Skin of body (tissue), 2 donors: Measurements from ENCODE around the gene LRRC47. TPM values are rescaled to one million over a fixed set of nuclear protein-coding genes. Genes with fewer than 3 reads are reported as not detected.

Experiments used
- DNase-seq: peaks from one replicate; lab custom pipeline; 2025; lab: John Stamatoyannopoulos, UW
- total RNA-seq: library from RNA; depleted of rRNA; stranded (reverse); fragments of >200 nt; gene quantifications from one replicate; pipeline ENCODE4 v1.2.3, GENCODE V29; 2014

LRRC47 gene
- total RNA-seq, 1 donor from 2014 or later = 24.4 TPM

DNA sequence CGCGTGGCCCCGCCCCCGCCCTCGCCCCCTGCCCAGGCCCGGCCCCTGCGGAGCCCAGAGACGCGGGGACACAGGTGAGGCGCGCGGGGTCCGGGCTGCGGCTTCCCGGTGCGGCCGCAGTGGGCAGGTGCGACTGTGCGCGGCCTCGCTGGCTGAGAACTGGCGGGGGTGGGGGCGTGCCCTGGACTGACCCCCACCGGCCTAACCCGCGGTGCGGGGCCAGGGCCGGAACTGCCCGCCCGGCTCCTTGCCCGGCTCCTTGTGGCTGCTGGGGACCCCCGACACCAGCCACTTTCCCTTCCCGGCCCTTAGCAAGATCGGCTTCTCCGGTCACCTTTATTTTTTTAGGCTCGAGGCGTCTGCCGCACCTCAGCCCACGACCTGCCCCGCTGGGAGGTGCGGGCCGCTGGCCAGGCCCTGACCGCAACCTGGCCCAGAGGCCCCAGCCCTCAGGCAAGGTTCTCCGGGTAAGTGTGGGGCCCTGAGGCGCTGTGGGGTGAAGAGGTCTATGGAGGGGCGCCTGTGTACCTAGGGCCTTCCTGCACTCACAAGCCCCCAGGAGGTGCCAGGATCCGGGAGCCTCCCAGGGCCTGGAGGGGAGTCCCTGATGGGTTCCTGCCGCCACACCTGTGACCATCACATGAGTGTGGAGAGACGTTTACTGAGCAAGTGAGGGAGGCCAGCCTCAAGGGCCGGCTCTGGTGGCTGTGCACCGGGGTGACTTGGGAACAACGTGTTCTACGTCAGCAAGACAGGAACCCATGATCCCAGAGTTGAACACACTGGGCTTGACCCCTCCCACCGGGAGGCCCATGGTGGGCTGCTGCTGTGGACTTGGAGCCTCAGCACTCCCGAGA, 23.4 kb downstream of the LRRC47 start, which contains the start of gene SMIM1:
TSS of gene SMIM1 (plus strand) at position 35 of the 857 bp plus-strand sequence. CDS start 2,625 bp downstream, outside the sequence.
- DNase-seq = no peak

DNA sequence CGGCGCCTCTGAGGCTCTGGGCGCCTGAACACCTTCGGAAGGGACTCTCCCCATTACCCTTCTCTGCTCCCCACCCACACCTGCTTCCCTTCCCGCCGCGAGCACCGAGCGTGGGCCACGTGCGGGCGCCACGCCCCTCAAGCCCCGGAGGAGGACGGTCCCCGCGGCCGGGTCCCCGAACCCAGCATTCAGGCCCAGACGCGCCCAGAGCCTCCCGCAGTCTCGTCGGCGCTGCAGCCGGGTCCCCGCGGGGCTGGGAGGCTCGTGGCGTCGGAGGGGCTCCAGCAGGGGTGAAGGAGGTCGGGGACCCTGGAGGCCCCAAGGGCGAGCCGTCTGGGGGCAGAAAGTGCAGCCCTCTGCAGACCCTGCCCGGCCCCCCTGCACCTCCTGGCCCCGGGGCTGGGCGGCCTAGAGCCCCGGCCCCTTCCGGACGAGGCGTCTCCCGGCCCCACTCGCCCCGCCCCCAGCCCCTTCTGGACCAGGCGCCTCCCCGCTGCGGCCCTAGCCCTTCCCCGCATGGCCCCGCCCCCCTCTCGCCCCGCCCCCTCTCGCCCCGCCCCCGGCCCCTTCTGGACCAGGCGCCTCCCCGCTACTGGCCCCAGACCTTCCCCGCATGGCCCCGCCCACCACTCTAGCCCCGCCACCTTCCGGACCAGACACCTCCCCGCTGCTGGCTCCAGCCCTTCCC, 24.1 kb downstream of the LRRC47 start:
- DNase-seq = peak; percentile 29

DNA sequence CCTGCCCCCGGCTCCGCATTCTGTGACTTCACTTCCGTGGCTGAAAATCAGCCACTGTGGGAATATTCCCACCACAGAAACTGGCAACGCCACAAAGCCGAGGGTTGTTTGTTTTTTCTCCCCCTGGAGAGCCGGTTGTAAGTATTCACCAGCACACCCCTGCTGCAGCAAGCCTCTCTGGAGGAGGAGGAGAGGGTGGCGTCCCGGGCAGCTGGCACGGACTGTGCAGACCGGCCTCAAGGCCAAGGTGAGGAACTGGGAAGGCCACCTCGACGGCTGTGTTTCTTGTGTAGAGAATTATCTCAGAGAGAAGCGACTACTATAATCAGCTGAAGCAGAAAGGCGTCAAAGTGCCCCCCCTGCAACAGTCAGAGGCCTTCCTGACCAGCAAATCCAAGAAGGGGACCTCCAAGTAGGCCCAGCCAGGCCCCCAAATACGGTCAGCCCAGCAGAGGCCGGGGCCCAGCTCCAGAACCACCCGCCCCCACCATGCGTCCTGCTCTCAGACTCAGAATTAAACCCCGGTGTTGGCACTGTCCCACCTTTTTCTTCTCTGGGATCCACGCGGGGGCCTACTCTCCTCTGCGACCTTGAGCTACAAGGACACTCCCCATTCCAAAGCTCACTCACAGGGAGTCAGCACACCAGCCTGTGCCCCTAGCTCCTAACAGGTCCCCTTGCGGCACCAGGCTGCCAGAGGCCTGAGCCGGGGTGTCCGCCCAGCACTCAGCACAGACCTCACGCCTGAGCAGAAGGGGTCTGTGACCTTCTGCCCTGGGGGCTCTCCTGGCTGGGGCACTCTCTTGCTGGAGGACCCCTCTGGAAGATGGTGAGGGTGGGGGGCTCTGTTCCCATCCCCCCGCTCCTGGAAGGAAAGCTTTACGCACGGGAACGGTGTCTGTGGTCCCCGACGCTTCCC, 24.9 kb downstream of the LRRC47 start:
- no peak for DNase-seq

DNA sequence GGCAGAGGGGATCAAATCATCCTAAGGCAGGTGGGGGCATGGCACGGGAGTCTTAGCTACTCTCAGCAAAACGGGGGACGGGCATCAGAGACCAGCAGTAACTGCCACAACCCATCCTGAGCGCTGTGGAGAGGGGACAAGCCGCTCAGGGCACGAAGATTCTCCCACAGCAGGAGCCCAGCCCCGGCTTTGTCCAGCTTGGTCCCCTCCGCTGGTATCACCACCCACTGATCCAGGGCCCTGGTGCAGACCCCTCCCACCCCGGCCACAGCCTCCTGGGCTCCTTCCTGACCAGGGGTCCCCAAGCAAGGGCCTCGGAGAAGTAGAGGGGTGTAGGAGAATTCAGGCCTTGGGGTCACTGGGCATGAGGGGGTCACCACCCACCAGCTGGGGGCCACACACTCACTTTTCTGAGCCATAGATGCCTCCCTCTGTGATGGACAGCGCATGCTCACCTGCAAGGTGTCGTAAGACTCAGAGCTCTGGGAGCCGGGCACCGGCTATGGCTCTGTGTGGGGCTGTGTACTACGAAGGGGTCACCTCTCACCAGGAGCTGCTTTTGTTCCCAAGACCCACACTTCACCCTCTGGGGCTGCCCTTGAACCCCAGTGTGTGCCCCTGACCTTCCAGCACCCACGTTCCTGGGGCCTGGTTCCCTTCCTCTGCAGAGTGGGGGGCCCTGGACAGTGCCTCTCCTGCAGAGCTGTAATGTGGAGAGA, 26.1 kb downstream of the LRRC47 start:
- DNase-seq = no peak

DNA sequence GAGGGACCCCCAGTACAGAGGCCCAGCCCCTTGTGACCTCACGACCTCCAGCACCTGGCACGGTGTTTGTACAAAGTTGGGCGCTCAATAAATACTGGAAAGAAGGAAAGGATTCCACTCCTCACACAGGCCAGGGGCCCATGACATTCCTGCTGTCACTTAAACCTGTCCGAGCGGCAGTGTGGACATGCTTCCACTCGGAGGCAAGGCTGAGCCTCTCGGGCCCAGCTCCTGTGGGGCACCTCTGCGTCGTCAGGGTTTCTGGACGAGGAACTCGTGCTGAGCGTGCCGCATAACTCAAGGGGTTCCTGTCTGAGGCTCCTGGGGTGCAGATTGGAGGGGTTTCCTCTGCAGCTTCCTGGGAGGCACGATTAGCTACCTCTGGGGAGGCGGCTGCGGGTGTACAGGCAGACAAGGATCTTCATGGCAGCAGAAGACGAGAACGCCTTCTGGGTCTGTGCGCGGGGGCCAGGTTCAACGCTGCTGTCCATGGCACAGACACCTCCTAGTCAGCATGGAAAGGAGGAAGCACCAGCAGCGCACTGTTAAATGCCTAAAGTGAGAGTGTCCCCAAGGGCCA, 27.4 kb downstream of the LRRC47 start:
- DNase-seq = no peak

DNA sequence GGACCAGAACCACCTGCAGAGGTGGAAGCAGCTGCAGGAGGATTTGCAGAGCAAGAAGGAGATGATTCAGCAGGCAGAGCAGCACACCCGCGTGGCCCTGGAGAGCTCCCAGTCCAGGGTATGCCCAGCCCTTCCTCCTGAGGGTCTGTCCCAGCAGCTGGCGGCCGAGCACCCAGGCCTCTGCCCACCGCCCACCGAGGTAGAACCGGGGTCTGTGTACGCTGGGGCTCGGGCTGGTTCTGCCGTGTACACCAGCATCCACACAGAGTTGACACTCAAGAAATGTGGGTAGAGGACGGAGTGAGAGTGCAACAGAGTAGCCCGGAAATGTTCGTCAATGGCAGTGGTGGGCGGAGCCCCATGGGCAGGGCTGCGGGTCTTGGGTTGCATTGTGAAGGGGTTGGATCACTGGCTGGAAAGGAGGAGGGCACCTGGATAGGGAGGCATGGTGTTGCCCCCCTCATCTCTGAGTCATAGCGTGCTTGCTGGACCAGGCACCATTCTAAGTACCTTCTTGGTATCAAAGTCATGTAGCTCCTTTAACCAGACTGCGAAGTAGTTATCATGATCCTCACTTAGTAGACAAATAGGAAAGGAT, 28.9 kb downstream of the LRRC47 start:
- no peak for DNase-seq

DNA sequence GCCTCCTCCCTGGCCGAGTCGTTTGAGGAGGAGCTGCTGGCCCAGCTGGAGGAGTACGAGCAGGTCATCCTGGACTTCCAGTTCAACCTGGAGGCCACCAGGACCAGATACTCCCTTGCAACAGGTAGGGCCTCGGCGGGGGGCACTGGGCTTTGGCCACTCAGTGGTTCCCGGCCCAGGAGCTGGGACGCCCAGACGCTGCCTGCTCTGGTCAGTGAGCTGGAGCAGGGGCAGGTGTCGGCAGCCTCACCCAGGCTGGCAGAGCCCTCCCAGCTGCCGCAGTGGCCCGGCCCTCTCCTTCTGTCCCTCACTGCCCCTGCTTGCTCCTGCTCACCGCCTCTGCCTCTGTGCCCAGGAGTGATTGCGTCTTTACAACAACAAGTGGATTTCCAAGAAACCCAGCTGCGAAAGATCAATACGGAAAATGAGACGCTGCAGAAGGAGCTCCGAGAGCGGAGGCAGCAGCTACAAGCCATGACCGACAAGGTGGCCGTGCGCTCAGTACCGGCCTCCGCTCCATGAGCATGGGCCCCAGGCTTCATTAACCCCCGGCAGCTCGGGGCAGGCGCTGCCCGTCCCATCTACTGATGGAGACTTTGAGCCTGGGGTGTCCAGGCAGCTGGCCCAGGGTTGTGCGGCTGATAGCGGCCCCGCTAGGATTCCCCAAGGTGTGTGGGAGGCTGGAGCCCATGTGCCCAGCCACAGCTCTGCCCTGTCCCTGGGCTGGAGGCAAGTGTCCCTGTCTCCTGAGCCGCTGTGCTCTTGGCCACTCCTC, 32.8 kb downstream of the LRRC47 start:
- DNase-seq = no peak

DNA sequence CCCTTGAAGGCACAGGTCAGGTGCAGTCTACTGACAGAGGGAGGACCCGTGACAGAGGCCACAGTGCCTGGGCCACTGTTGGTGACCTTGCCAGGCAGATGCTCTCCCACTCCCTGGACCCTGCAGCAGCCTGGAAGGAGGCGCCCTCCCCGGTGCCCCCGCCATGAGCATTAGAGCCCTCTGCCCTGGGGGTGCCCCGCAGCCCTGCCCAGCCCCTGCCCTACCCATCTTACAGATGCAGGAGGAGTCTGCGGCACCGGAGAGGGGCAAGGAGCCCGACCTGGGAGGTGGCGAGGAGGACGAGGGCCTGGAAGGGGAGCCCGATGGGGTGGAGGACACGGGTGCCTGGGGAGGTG, 33.4 kb downstream of the LRRC47 start:
- no peak for DNase-seq

DNA sequence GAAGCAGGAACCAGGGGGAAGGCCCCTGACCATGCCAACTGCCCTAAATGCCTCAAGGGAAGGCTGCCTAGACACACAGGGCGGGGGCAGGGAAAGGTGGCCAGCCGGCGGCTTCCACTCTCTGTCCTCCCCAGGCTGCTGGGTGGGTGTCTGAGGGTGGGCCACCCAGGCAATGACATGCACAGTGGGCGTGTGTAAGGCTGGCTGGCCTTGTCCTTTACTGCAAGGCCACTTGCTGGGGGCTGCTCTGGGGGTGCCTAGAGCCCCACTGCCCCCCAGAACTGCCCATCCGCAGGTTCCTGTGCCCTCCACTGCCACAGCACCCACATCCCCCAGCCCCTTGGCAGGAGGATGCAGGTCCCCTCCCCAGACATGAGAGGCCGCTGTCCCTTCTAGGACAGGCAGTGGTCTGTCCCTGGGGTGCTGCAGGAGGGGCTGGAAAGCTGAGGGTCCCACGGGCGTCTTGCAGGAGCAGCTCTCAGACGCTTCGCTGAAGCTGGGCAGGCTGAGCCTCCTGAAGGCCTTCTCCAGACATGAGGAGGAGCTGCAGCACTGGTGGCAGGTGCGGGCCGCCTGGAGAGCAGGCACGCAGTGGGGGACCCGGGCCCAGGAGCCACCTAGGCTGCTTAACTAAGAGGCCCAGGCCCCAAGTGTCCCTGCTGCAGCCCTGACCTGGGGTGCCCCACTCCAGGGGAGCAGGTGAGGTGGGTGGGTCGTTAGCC, 34.0 kb downstream of the LRRC47 start:
- no peak for DNase-seq

DNA sequence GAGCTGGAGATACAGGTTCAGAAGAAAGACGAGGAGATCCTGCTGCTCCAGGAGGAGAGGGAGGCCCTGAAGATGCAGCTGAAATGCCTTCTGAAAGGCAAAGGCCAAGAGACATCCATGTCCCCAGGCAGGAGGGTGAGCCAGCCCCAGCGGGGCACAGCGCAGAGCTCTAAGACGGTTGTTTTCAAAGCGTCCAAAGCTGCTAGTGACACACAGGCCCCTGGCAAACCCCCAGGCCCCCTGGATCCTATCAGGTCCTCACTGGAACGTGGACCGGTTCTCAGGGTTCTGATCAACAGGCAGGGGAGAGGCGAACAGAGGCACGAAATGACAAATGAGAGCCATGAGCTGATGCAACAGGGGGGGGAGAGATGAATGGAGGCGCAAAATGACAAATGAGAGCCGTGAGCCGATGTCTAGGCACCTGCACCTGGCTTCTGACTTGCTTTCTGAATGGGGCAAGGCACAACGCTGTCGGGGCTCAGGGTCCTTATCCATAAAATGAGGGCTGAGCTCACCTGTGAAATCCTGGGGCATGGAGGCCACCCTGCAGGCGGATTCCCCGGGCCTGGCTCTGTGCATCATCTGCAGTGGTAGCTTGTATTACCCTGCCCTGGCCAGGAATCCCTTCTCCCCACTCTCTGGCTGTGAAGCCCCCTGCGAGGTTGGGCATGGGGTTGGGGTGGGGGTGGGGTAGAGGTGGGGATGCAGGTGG, 34.8 kb downstream of the LRRC47 start:
- DNase-seq = no peak

DNA sequence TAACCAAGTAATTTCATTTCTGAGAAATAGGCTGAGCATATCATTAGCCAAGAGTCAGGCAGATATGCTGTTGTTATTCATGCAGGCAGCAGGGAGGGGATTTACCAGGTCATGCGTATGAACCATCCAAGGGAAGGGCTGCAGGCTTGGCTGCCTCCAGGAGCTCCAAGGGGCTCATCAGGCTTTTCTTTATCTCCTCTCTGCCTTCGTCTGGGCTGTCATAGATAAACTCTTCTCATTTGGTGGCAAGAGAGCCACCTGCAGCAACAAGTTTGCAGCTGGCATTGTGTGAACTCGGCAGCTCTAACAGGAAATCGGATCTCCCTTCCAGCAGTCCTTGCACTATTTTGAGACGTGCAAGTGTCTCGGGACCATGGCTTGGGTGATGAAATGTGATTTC, 36.5 kb downstream of the LRRC47 start:
- no peak for DNase-seq

DNA sequence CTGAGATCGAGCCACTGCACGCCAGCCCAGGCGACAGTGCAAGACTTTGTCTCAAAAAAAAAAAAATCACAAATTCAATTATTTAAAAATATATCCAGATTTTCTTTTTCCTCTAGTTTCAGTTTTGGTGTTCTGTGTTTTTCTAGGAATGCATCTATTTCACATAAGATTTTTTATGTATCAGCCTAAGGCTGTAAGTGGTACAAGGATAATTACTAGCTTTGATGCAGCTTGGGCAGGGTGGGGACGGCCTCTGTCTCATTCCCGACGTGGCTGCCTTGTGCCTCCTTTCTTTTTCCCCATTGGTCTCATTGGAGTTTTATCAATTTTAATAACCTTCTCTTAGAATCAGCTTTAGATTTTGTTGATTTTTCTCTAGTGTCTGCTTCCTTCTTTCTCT, 37.1 kb downstream of the LRRC47 start:
- no peak for DNase-seq

DNA sequence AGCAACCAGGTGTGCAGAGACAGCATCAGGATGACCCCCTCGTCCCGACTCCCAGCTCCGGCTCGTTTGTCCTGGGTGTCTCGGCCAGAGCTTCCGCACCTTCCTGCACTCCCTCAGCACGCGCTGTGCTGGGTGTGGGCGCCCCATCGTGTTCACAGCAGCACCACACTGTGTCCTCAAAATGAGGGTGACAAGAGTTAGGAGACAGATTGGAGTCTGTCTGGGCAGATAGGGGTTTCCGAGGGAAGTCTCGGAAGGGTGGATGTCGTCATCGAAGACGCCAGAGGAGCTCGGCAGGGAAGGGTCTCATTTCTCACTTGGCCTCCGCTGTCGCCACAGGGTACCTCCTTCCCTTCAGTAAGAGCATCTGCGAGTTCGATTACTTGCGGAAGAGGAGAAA, 39.9 kb downstream of the LRRC47 start:
- DNase-seq = no peak

DNA sequence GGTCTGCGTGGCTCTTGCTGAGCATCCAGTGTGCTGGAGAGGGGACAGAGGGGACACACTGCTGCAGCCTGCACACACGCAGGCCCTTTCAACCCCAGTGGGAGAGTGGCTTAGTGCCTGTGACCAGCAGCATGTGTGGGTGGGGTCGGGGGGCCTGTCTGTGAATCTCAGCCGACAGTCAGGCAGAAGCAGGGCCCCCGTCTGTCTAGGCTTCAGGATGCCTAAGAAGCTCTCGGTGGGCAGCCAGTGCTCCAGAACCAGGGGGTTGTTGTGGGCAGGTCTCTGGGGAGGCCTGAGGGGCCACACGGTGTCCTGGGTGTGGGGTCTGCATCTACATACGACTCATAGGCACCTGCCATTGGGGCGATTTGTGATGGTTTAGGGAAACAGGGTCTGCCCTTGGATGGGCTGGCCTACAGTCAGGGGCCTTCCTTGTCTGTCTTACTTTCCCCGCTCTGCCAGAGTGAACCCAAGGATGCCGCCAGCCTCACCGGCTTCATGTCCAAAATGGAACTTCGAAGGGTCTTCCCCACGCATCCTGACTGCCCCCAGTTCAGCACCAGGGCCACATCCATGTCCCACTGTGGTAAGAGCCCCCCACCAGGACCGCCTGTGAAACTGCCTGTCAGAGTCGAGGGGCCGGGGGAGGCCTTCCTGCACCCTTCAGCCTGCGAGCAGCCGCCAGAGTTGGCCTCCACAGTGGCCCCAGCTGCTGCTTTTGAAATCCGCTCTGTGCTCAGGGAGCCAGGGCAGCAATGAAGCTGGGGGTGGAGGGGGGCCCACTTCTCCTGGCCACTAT, 42.4 kb downstream of the LRRC47 start:
- no peak for DNase-seq

DNA sequence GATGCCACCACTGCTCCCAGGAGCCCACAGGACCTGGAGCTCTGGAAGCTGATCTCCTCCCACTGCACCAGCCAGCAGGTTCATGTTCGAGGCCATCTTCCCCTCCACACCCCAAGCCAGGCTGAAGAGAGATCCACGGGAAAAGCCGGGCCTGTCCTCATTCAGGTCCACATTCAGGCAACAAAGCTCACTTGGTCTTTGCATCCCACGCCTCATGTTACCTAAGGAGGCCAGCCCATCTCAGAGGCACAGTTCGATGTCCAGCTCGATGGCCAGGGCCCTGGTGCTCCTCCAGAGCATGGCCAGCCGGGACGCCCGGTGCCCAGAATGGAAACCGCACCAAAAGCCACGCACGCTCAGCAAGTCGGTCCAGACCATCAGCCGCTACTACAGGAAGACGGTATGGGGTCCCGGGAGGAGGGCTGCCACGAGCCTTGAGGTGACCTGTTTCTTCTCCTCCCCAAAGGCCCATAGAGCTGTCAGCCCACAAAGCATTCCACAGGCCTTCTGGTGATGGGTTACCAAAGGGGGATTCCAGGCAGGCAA, 43.8 kb downstream of the LRRC47 start, which contains the start of gene CCDC27:
TSS of gene CCDC27 (plus strand) at position 51 of the 546 bp plus-strand sequence. CDS start at position 83, 32 bp downstream.
- DNase-seq = no peak

DNA sequence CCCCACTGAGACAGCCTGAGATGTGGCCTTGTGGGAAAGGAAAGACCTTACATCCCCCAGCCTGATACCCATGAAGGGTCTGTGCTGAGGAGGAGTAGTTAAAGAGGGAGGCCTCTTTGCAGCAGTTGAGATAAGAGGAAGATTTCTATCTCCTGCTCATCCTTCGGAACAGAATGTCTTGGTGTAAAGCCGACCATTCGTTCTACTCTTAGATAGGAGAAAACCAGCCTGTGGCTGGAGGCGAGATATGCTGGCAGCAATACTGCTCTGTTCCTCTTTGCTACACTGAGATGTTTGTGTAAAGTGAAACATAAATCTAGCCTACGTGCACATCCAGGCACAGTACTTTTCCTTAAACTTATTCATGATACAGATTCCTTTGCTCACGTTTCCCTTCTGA, 45.6 kb downstream of the LRRC47 start:
- DNase-seq = no peak

DNA sequence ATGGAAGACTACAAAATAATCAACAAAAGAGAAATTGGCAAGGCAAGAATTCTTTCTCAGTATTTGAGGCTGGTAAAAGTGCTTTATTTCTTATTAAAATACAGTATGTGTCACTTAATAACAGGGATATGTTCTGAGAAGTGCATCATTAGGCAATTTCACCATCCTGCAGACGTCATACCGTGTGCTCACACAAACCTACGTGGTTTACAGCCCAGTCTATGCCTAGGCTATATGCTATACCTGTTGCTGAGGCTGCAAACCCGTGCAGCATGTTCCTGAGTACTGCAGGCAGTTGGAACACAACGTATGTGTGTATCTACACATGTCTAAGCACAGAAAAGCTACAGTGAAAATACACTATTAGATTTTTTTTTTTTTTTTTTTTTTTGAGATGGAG, 46.8 kb downstream of the LRRC47 start:
- DNase-seq = no peak
